ENCODE measurements around the gene SH3RF3.

The SH3RF3 gene

GRCh38 chr2:109437325-109438090 is 308.5 kb downstream of the SH3RF3 start:
- DNase-seq (ENCODE audit: low read depth) = no peak

GRCh38 chr2:109438146-109438545 is 309.1 kb downstream of the SH3RF3 start:
- DNase-seq (ENCODE audit: low read depth) = no peak

- DNase-seq (ENCODE audit: low read depth) = no peak
These were observed 309.9 kb downstream of the SH3RF3 start for GRCh38 chr2:109438773-109439389.

- DNase-seq (ENCODE audit: low read depth) = no peak
These were observed 310.4 kb downstream of the SH3RF3 start for GRCh38 chr2:109439390-109439786.

- DNase-seq (ENCODE audit: low read depth) = no peak
These were observed 311.0 kb downstream of the SH3RF3 start for GRCh38 chr2:109439986-109440385.

- DNase-seq (ENCODE audit: low read depth) = no peak
These were observed 311.6 kb downstream of the SH3RF3 start for GRCh38 chr2:109440499-109441156.

GRCh38 chr2:109442715-109443319 is 313.8 kb downstream of the SH3RF3 start:
- DNase-seq (ENCODE audit: low read depth) = no peak

- no peak for DNase-seq (ENCODE audit: low read depth)
These were observed 315.9 kb downstream of the SH3RF3 start for GRCh38 chr2:109444916-109445315.

- DNase-seq (ENCODE audit: low read depth) = no peak
These were observed 317.5 kb downstream of the SH3RF3 start for GRCh38 chr2:109446278-109447131.

GRCh38 chr2:109447251-109447661 is 318.3 kb downstream of the SH3RF3 start:
- no peak for DNase-seq (ENCODE audit: low read depth)

- no peak for DNase-seq (ENCODE audit: low read depth)
These were observed 318.8 kb downstream of the SH3RF3 start for GRCh38 chr2:109447776-109448175.

- no peak for DNase-seq (ENCODE audit: low read depth)
These were observed 319.2 kb downstream of the SH3RF3 start for GRCh38 chr2:109448207-109448606.

GRCh38 chr2:109448946-109449788 is 320.2 kb downstream of the SH3RF3 start:
- DNase-seq (ENCODE audit: low read depth) = no peak

GRCh38 chr2:109450574-109451273 is 321.7 kb downstream of the SH3RF3 start:
- no peak for DNase-seq (ENCODE audit: low read depth)

- DNase-seq (ENCODE audit: low read depth) = no peak
These were observed 322.7 kb downstream of the SH3RF3 start for GRCh38 chr2:109451671-109452070.

- no peak for DNase-seq (ENCODE audit: low read depth)
These were observed 323.6 kb downstream of the SH3RF3 start for GRCh38 chr2:109452318-109453305.

- DNase-seq (ENCODE audit: low read depth) = no peak
These were observed 324.5 kb downstream of the SH3RF3 start for GRCh38 chr2:109453371-109453995.

- no peak for DNase-seq (ENCODE audit: low read depth)
These were observed 325.3 kb downstream of the SH3RF3 start for GRCh38 chr2:109454304-109454703.

Data from activated T-helper 1 cell treated with Interleukin-2 at 50 U/mL for 16 hours (primary cell).